HEK293T (cell line): ENCODE data around the gene MORN1.

Experiments used
- ARNT ChIP-seq: fragments of 450-650 bp; IDR thresholded peaks from 2 replicates; pipeline ENCODE4 v1.6.1; 2017; ENCODE audit warnings: mild to moderate bottlenecking
- BHLHE40 ChIP-seq: fragments of 450-650 bp; IDR thresholded peaks from 2 replicates; pipeline ENCODE4 v1.6.1; 2016; ENCODE audit warnings: mild to moderate bottlenecking, moderate library complexity, borderline replicate concordance
- CTBP1 ChIP-seq: fragments of 450-650 bp; IDR thresholded peaks from 2 replicates; pipeline ENCODE4 v1.6.1; 2016; ENCODE audit warnings: borderline replicate concordance
- ELF4 ChIP-seq: fragments of 450-650 bp; IDR thresholded peaks from 2 replicates; pipeline ENCODE4 v1.6.1; 2017; ENCODE audit warnings: antibody characterized with exemption
- FOXA1 ChIP-seq: fragments of 450-650 bp; IDR thresholded peaks from 2 replicates; pipeline ENCODE4 v1.6.1; 2016; ENCODE audit warnings: mild to moderate bottlenecking
- FOXK2 ChIP-seq: fragments of 450-650 bp; IDR thresholded peaks from 2 replicates; pipeline ENCODE4 v1.6.1; 2016; ENCODE audit warnings: mild to moderate bottlenecking
- FOXM1 ChIP-seq: fragments of 450-650 bp; IDR thresholded peaks from 2 replicates; pipeline ENCODE4 v1.6.1; 2017; ENCODE audit warnings: mild to moderate bottlenecking, borderline replicate concordance
- HDGF ChIP-seq: fragments of 450-650 bp; IDR thresholded peaks from 2 replicates; pipeline ENCODE4 v1.6.1; 2017; ENCODE audit warnings: antibody characterized with exemption, borderline replicate concordance
- PKNOX1 ChIP-seq: fragments of 450-650 bp; IDR thresholded peaks from 2 replicates; pipeline ENCODE4 v1.6.1; 2016
- SUZ12 ChIP-seq: fragments of 450-650 bp; IDR thresholded peaks from 2 replicates; pipeline ENCODE4 v1.6.1; 2016; ENCODE audit warnings: mild to moderate bottlenecking
- TARDBP ChIP-seq: fragments of 450-650 bp; IDR thresholded peaks from 2 replicates; pipeline ENCODE4 v1.6.1; 2016

GRCh38 chr1:2303781-2304180 lies 87.6 kb downstream of the MORN1 start:
- TF ChIP-seq ARNT: no peak
- TF ChIP-seq SUZ12: no peak
- TF ChIP-seq FOXK2: no peak
- no peak for TF ChIP-seq BHLHE40
- no peak for TF ChIP-seq TARDBP
- no peak for TF ChIP-seq ELF4
- TF ChIP-seq FOXM1: no peak
- no peak for TF ChIP-seq FOXA1
- TF ChIP-seq HDGF: no peak
- TF ChIP-seq PKNOX1: no peak
- no peak for TF ChIP-seq CTBP1
